Measurements from ENCODE around the gene STAC3. TPM values are rescaled to one million over a fixed set of nuclear protein-coding genes. Genes with fewer than 3 reads are reported as not detected.

Gene STAC3
- total RNA-seq, 4 donors from 2014 or later: 459 to 1,596 (median 855) TPM

GRCh38 chr12:57225680-57226210 is 25.2 kb downstream of the STAC3 start:
- ATAC-seq (no peak), DNase-seq (no peak)
- intact Hi-C loops (cut with DNase I; ENCODE audit: low total_unique reads): no loop called here
- Histone ChIP-seq H3K4me1 (peaks cover 7 to 9% of the 10 kb centered on the region in 2 donors), H3K9me3 (no peaks in the 10 kb centered on the region), H3K27me3 (peaks cover 39 to 56% (median 49%) of the 10 kb centered on the region in 3 donors), H3K27ac (no peak overlapping the region), H3K4me3 (no peak overlapping the region), H3K36me3 (no peaks in the 10 kb centered on the region)
- TF ChIP-seq POLR2A (IDR thresholded peaks at IDR 0.05): no peak
- TF ChIP-seq, protein P1, sequence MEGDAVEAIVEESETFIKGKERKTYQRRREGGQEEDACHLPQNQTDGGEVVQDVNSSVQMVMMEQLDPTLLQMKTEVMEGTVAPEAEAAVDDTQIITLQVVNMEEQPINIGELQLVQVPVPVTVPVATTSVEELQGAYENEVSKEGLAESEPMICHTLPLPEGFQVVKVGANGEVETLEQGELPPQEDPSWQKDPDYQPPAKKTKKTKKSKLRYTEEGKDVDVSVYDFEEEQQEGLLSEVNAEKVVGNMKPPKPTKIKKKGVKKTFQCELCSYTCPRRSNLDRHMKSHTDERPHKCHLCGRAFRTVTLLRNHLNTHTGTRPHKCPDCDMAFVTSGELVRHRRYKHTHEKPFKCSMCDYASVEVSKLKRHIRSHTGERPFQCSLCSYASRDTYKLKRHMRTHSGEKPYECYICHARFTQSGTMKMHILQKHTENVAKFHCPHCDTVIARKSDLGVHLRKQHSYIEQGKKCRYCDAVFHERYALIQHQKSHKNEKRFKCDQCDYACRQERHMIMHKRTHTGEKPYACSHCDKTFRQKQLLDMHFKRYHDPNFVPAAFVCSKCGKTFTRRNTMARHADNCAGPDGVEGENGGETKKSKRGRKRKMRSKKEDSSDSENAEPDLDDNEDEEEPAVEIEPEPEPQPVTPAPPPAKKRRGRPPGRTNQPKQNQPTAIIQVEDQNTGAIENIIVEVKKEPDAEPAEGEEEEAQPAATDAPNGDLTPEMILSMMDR (IDR thresholded peaks at IDR 0.05 in 4 of 5, conservative IDR thresholded peaks at IDR 0.05 in 1 of 5): no peak
- in situ Hi-C loops (cut with MboI; ENCODE audit: low sequenced_read_pairs in 4 of 4): no loop called here

- Histone ChIP-seq H3K27ac (no peak overlapping the region), H3K27me3 (peaks cover 44 to 62% (median 52%) of the 10 kb centered on the region in 3 donors), H3K36me3 (no peaks in the 10 kb centered on the region), H3K4me1 (peaks cover 1 to 3% of the 10 kb centered on the region in 2 donors), H3K4me3 (no peak overlapping the region), H3K9me3 (no peaks in the 10 kb centered on the region)
- no peak for ATAC-seq
- no peak for DNase-seq
- TF ChIP-seq POLR2A (IDR thresholded peaks at IDR 0.05): no peak
- TF ChIP-seq, protein P1 (IDR thresholded peaks at IDR 0.05 in 4 of 5, conservative IDR thresholded peaks at IDR 0.05 in 1 of 5): peak; percentile 18 to 53 (median 47)
- intact Hi-C loops (cut with DNase I; ENCODE audit: low total_unique reads): no loop called here
- in situ Hi-C loops (cut with MboI; ENCODE audit: low sequenced_read_pairs in 4 of 4): no loop called here
Observed at GRCh38 chr12:57224973-57225679, 25.9 kb downstream of the STAC3 start.

DNA sequence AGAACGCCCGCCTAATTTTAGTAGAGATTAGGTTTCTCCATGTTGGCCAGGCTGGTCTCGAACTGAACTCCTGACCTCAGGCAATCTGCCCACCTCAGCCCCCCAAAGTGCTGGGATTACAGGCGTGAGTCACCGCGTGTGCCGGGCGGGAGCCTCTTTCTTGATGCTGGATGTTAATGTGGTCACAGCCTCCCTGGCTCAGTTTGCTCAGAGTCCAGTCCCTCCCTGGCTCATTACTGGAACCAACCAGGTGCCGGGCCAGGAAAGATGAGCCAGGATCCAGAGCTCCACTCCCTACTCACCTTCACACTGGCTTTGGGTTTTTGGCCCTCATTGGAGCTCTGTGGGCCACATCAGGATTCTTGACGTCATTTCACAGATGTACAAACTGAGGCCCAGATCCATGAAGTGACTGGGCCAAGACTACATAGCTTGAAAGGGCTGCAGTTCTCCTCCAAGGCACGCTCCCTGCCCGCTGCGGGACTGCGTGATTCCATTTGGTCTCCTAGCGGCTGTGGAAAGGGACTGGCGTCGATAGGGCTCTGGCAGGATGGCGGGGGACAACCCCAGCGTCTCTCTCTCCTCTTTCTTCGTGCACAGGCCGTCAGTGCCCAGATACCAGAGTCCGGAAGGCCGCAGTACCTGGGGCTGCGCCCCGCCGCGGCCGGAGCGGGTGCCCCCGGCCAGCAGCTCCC is 26.6 kb downstream of the STAC3 start:
- in situ Hi-C loops (cut with MboI; ENCODE audit: low sequenced_read_pairs in 4 of 4) (no loop called here), intact Hi-C loops (cut with DNase I; ENCODE audit: low total_unique reads) (no loop called here)
- H3K9me3 ChIP-seq: no peaks in the 10 kb centered on the region
- DNase-seq (no peak), ATAC-seq (no peak)
- TF ChIP-seq, protein P1 (IDR thresholded peaks at IDR 0.05 in 4 of 5, conservative IDR thresholded peaks at IDR 0.05 in 1 of 5): no peak
- TF ChIP-seq POLR2A (IDR thresholded peaks at IDR 0.05): no peak
- H3K27ac ChIP-seq: no peak overlapping the region
- peaks cover 51 to 70% (median 55%) of the 10 kb centered on the region in 3 donors for H3K27me3 ChIP-seq
- no peak overlapping the region for H3K4me3 ChIP-seq
- H3K36me3 ChIP-seq: no peaks in the 10 kb centered on the region
- no peaks in the 10 kb centered on the region for H3K4me1 ChIP-seq

DNA sequence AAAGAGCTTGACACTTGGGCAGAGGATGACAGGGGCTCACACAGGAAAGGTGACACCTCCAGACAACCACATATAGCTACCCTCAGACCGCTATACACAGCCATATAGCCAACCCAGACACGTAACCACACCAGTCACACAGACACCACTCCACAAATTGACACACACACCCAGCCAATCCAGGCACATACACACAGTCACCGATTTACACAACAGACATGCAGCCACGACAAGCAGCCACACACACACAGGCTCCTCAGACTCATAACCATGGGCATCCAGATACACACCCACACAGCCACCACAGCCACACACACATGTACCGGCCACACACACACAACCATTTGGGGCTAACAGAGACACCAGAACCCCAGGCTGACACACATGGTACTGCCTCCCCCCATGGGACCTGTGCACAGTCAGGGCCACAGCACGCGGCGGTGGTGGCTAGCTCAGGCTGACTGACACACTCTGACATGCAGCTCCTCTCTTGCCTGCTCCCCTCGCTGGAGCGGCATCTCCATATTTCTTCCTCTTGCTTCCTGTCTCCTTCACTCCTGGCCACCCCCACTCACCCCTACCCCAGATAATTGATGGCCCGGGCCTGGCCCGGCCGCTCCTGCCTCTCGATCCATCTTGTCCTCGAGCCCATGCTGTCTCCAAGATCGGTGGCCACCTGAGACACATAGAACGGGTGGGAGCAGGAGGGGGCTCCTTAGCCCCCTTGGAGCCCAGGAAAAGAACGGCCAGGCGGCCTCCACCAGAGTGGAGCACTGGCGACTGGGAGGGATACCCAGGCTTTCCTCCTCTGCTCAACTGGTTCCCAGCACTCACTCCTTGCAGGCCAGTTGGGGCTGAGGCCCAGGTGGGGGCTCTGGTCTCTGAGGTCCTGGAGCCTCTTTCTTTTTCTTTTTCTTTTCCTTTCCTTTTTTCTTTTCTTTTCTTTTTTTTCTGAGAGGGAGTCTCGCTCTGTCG is 27.5 kb downstream of the STAC3 start:
- DNase-seq (no peak), ATAC-seq (no peak)
- H3K27ac ChIP-seq: no peak overlapping the region
- peaks cover 61 to 79% (median 63%) of the 10 kb centered on the region in 3 donors for H3K27me3 ChIP-seq
- H3K4me3 ChIP-seq: no peak overlapping the region
- TF ChIP-seq, protein P1 (IDR thresholded peaks at IDR 0.05 in 4 of 5, conservative IDR thresholded peaks at IDR 0.05 in 1 of 5): no peak
- TF ChIP-seq POLR2A (IDR thresholded peaks at IDR 0.05): no peak
- in situ Hi-C loops (cut with MboI; ENCODE audit: low sequenced_read_pairs in 4 of 4) (no loop called here), intact Hi-C loops (cut with DNase I; ENCODE audit: low total_unique reads) (no loop called here)
- no peaks in the 10 kb centered on the region for H3K9me3 ChIP-seq
- H3K4me1 ChIP-seq: no peaks in the 10 kb centered on the region
- no peaks in the 10 kb centered on the region for H3K36me3 ChIP-seq
